ENCODE data around the gene XRCC2.

Gene XRCC2

GRCh38 chr7:152674860-152675758 lies 832 bp downstream of the XRCC2 start:
- Mint-ChIP-seq H3K36me3 (ENCODE audit: low read depth) (peaks cover 2% of the 10 kb centered on the region), H3K27ac (peak overlapping the region; percentile 93), H3K9me3 (no peaks in the 10 kb centered on the region), H3K4me3 (peak overlapping the region; percentile 93), H3K27me3 (ENCODE audit: low read depth) (no peaks in the 10 kb centered on the region), H3K4me1 (ENCODE audit: low read depth) (peaks cover 19% of the 10 kb centered on the region)

GRCh38 chr7:152673897-152674296 lies 2.0 kb downstream of the XRCC2 start:
- peaks cover 20% of the 10 kb centered on the region for H3K4me1 Mint-ChIP-seq (ENCODE audit: low read depth)

DNA sequence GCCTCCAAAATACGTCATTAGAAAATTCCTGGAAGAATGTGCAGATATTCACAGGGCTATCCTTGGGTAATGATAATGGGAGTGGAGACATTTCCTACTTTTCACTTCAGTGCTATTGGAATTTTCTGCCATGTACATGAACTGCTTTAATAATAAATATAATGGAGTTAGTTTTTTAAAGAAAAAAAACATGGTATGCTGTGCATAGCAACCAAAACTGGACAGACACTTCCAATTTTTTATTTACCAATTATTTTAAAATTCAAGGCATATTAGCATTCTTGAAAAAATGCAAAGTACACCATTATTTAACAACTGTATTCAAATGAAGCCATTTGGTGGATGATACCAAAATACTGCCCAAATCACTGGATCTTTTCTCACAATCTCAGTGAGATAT lies 3.3 kb downstream of the XRCC2 start:
- Mint-ChIP-seq H3K36me3 (ENCODE audit: low read depth) (peaks cover 6% of the 10 kb centered on the region), H3K27me3 (ENCODE audit: low read depth) (no peaks in the 10 kb centered on the region), H3K4me3 (no peak overlapping the region), H3K4me1 (ENCODE audit: low read depth) (peaks cover 22% of the 10 kb centered on the region), H3K27ac (no peak overlapping the region), H3K9me3 (no peaks in the 10 kb centered on the region)

More at GRCh38 chr7:152673897-152674296, 2.0 kb downstream of the XRCC2 start:
- H3K36me3 Mint-ChIP-seq (ENCODE audit: low read depth) = peaks cover 5% of the 10 kb centered on the region
- H3K27ac Mint-ChIP-seq = no peak overlapping the region
- H3K27me3 Mint-ChIP-seq (ENCODE audit: low read depth) = no peaks in the 10 kb centered on the region
- H3K4me3 Mint-ChIP-seq = no peak overlapping the region
- H3K9me3 Mint-ChIP-seq = no peaks in the 10 kb centered on the region

GRCh38 chr7:152669758-152670157 lies 6.2 kb downstream of the XRCC2 start:
- Mint-ChIP-seq H3K27ac (no peak overlapping the region), H3K9me3 (no peaks in the 10 kb centered on the region), H3K27me3 (ENCODE audit: low read depth) (no peaks in the 10 kb centered on the region), H3K4me3 (no peak overlapping the region), H3K36me3 (ENCODE audit: low read depth) (peaks cover 6% of the 10 kb centered on the region), H3K4me1 (ENCODE audit: low read depth) (peaks cover 15% of the 10 kb centered on the region)

DNA sequence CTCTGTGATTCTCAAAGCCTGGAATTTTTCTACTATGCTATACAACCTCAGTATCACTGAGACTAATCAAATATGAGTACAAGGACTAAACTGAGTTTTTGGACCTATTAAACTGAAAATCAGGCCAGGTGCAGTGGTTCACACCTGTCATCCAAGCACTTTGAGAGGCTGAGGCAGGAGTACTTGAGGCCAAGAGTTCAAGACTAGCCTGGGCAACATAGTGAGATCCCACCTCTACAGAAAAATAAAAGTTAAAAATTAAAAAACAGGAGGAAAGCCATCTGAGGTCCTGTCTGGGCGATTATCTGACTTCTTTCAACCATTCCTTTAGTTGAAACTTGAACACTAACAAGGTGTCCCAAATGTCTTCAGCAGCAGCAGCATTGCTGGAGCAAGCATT lies 7.0 kb downstream of the XRCC2 start:
- peaks cover 6% of the 10 kb centered on the region for H3K36me3 Mint-ChIP-seq (ENCODE audit: low read depth)
- H3K9me3 Mint-ChIP-seq = no peaks in the 10 kb centered on the region
- H3K27ac Mint-ChIP-seq = no peak overlapping the region
- H3K4me3 Mint-ChIP-seq = no peak overlapping the region
- no peaks in the 10 kb centered on the region for H3K27me3 Mint-ChIP-seq (ENCODE audit: low read depth)
- peaks cover 12% of the 10 kb centered on the region for H3K4me1 Mint-ChIP-seq (ENCODE audit: low read depth)

- H3K27me3 Mint-ChIP-seq (ENCODE audit: low read depth) = no peaks in the 10 kb centered on the region
- H3K36me3 Mint-ChIP-seq (ENCODE audit: low read depth) = peaks cover 6% of the 10 kb centered on the region
- H3K27ac Mint-ChIP-seq = no peak overlapping the region
- H3K9me3 Mint-ChIP-seq = no peaks in the 10 kb centered on the region
- no peak overlapping the region for H3K4me3 Mint-ChIP-seq
- H3K4me1 Mint-ChIP-seq (ENCODE audit: low read depth) = peaks cover 10% of the 10 kb centered on the region
Observed at GRCh38 chr7:152667958-152668357, 8.0 kb downstream of the XRCC2 start.

DNA sequence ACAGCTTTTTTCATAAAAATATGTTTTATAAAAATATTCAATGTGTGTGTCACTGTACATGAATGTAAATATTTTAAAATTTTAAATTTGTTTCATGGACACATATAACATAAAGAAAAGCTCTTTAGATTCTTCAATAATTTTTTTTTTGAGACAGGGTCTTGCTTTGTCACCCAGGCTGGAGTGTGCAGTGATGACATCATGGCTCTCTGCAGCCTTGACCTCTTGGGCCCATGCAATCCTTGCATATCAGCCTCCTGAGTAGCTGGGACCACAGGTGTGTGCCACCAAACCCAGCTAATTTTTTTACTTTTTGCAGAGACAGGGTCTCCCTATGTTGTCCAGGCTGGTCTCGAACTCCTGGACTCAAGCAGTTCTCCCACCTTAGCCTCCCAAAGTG lies 9.9 kb downstream of the XRCC2 start:
- Mint-ChIP-seq H3K9me3 (no peaks in the 10 kb centered on the region), H3K4me1 (ENCODE audit: low read depth) (peaks cover 7% of the 10 kb centered on the region), H3K36me3 (ENCODE audit: low read depth) (peaks cover 7% of the 10 kb centered on the region), H3K27ac (no peak overlapping the region), H3K27me3 (ENCODE audit: low read depth) (no peaks in the 10 kb centered on the region), H3K4me3 (no peak overlapping the region)

DNA sequence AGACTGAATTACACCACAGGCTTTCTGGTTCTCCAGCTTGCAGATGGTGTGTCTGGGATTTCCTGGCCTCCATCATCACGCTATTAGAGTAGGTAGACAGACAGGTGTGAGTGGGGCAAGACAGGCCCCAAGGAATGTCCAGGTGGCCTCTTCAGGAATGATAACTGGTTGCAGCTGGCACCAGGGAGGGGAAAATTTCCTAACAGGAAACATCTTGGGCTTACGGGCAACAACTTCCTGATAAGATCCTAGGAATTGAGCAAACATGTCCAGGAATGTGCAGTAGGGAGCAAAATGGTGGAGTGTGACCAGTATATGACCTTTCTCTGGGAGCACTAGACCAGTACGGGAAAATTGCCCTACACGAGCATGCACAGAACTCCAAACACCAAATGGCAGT lies 11.3 kb downstream of the XRCC2 start:
- Mint-ChIP-seq H3K36me3 (ENCODE audit: low read depth) (peaks cover 7% of the 10 kb centered on the region), H3K27me3 (ENCODE audit: low read depth) (no peaks in the 10 kb centered on the region), H3K27ac (no peak overlapping the region), H3K4me3 (no peak overlapping the region), H3K4me1 (ENCODE audit: low read depth) (peaks cover 4% of the 10 kb centered on the region), H3K9me3 (no peaks in the 10 kb centered on the region)

- no peak overlapping the region for H3K27ac Mint-ChIP-seq
- H3K27me3 Mint-ChIP-seq (ENCODE audit: low read depth) = no peaks in the 10 kb centered on the region
- H3K9me3 Mint-ChIP-seq = no peaks in the 10 kb centered on the region
- peaks cover 4% of the 10 kb centered on the region for H3K4me1 Mint-ChIP-seq (ENCODE audit: low read depth)
- H3K36me3 Mint-ChIP-seq (ENCODE audit: low read depth) = peaks cover 11% of the 10 kb centered on the region
- no peak overlapping the region for H3K4me3 Mint-ChIP-seq
Observed at GRCh38 chr7:152663931-152664330, 12.0 kb downstream of the XRCC2 start.

GRCh38 chr7:152663148-152663740 lies 12.7 kb downstream of the XRCC2 start:
- Mint-ChIP-seq H3K4me1 (ENCODE audit: low read depth) (peaks cover 3% of the 10 kb centered on the region), H3K27me3 (ENCODE audit: low read depth) (no peaks in the 10 kb centered on the region), H3K27ac (no peak overlapping the region), H3K9me3 (no peaks in the 10 kb centered on the region), H3K4me3 (no peak overlapping the region), H3K36me3 (ENCODE audit: low read depth) (peaks cover 10% of the 10 kb centered on the region)

DNA sequence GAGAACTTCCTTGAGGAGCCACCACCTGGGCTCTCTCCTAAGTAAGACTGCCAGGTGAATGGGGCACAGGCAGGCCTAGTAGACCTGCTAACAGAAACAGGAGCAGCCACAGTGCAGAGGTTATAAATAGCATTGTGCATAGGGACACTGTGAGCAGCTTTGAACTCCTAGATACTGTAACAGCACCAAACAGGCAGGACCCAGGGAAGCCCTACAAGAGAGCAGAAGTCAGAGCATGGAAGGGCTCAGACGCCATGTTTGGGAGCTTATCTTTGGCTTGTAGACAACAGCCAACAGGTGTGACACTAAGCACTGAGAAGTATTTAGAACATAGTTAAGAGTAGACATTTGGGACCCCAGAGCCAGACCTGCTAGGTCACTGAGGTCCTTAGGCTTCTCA lies 14.5 kb downstream of the XRCC2 start:
- Mint-ChIP-seq H3K9me3 (no peaks in the 10 kb centered on the region), H3K36me3 (ENCODE audit: low read depth) (peaks cover 12% of the 10 kb centered on the region), H3K27ac (no peak overlapping the region), H3K27me3 (ENCODE audit: low read depth) (no peaks in the 10 kb centered on the region), H3K4me1 (ENCODE audit: low read depth) (no peaks in the 10 kb centered on the region), H3K4me3 (no peak overlapping the region)

- no peak overlapping the region for H3K4me3 Mint-ChIP-seq
Observed at GRCh38 chr7:152660021-152660420, 15.9 kb downstream of the XRCC2 start.

GRCh38 chr7:152654971-152655370 lies 21.0 kb downstream of the XRCC2 start:
- Mint-ChIP-seq H3K4me1 (ENCODE audit: low read depth) (peaks cover 4% of the 10 kb centered on the region), H3K36me3 (ENCODE audit: low read depth) (peaks cover 20% of the 10 kb centered on the region), H3K9me3 (no peaks in the 10 kb centered on the region), H3K27me3 (ENCODE audit: low read depth) (no peaks in the 10 kb centered on the region), H3K27ac (no peak overlapping the region), H3K4me3 (no peak overlapping the region)

More at GRCh38 chr7:152660021-152660420, 15.9 kb downstream of the XRCC2 start:
- no peaks in the 10 kb centered on the region for H3K4me1 Mint-ChIP-seq (ENCODE audit: low read depth)
- no peaks in the 10 kb centered on the region for H3K27me3 Mint-ChIP-seq (ENCODE audit: low read depth)
- H3K27ac Mint-ChIP-seq = no peak overlapping the region
- H3K9me3 Mint-ChIP-seq = no peaks in the 10 kb centered on the region
- H3K36me3 Mint-ChIP-seq (ENCODE audit: low read depth) = peaks cover 14% of the 10 kb centered on the region

DNA sequence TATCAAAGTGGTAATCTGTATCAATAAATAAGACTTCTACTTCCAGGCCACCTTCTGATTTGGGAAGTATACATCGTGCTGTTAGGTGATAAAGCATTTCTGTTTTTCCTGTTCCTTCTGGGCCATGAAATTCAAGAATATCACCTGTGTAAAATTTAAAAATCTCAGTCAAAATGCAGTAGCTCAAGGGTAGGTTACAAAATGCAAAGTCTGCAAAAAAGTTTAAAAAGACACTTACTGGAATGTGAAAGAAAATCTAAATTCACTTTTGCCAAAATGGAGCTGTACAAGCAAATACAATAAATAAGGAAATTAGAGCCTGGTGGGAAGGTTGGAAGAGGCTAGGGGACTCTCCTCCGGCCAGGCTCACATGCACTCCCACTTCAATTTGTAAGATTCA lies 26.7 kb downstream of the XRCC2 start:
- H3K27ac Mint-ChIP-seq = no peak overlapping the region
- peaks cover 38% of the 10 kb centered on the region for H3K36me3 Mint-ChIP-seq (ENCODE audit: low read depth)
- no peaks in the 10 kb centered on the region for H3K27me3 Mint-ChIP-seq (ENCODE audit: low read depth)
- peaks cover 10% of the 10 kb centered on the region for H3K9me3 Mint-ChIP-seq
- H3K4me3 Mint-ChIP-seq = no peak overlapping the region
- H3K4me1 Mint-ChIP-seq (ENCODE audit: low read depth) = peaks cover 4% of the 10 kb centered on the region

DNA sequence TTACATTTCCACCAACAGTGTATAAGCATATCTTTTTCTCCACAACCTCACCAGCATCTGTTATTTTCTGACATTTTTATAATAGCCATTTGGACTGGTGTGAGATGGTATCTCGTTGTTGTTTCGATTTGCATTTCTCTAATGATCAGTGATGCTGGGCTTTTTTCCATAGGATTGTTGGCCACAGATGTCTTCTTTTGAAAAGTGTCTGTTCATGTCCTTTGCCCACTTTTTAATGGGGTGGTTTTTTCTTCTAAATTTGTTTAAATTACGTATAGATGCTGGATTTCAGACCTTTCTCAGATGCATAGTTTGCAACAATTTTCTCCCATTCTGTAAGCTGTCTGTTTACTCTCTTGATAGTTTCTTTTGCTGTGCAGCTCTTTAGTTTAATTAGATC lies 28.9 kb downstream of the XRCC2 start:
- Mint-ChIP-seq H3K27ac (no peak overlapping the region), H3K4me1 (ENCODE audit: low read depth) (no peaks in the 10 kb centered on the region), H3K9me3 (peaks cover 10% of the 10 kb centered on the region), H3K27me3 (ENCODE audit: low read depth) (no peaks in the 10 kb centered on the region), H3K36me3 (ENCODE audit: low read depth) (peaks cover 33% of the 10 kb centered on the region), H3K4me3 (no peak overlapping the region)
